SU-DHL-6 (cell line): ENCODE data around the gene RSBN1L.

Experiments used
- H2AFZ ChIP-seq: fragments of 200-600 bp; sonication (generic); 2 replicates; pipeline ENCODE4 v1.6.1; 2014; ENCODE audit warnings: low read depth, mild to moderate bottlenecking, moderate library complexity, mixed read lengths, antibody characterized with exemption, low read length; ENCODE audit not compliant: severe bottlenecking
- H3F3A ChIP-seq: fragments of 200-600 bp; shearing (Covaris generic); 2 replicates; pipeline ENCODE4 v1.6.0; 2016; ENCODE audit warnings: antibody characterized with exemption, mild to moderate bottlenecking; ENCODE audit not compliant: insufficient read depth
- H3K27ac ChIP-seq: fragments of 200-600 bp; sonication (generic); 2 replicates; pipeline ENCODE4 v1.5.1; 2016; ENCODE audit warnings: low read depth, mild to moderate bottlenecking, low read length, moderate library complexity, mixed read lengths
- H3K27me3 ChIP-seq: fragments of 200-600 bp; sonication (generic), shearing (Covaris generic); 2 replicates; pipeline ENCODE4 v1.6.0; 2014; ENCODE audit warnings: mild to moderate bottlenecking, low read length
- H3K36me3 ChIP-seq: fragments of 200-600 bp; sonication (generic); 2 replicates; pipeline ENCODE4 v1.6.1; 2014; ENCODE audit warnings: mild to moderate bottlenecking, low read length, mixed read lengths
- H3K4me2 ChIP-seq: fragments of 300-600, 200-600 bp; shearing (Covaris generic), sonication (generic); 2 replicates; pipeline ENCODE4 v1.6.0; 2014; ENCODE audit warnings: low read length, low read depth, mild to moderate bottlenecking; ENCODE audit not compliant: poor library complexity, severe bottlenecking
- H3K4me3 ChIP-seq: fragments of 200-600 bp; sonication (generic); 2 replicates; pipeline ENCODE4 v1.5.1; 2014; ENCODE audit warnings: antibody characterized with exemption, low read length, mild to moderate bottlenecking, mixed read lengths; ENCODE audit not compliant: insufficient read depth, poor library complexity, severe bottlenecking
- H3K79me2 ChIP-seq: fragments of 200-600 bp; sonication (generic); 2 replicates; pipeline ENCODE4 v1.6.1; 2014; ENCODE audit warnings: mild to moderate bottlenecking, low read length, moderate library complexity; ENCODE audit not compliant: insufficient read depth
- H3K9ac ChIP-seq: fragments of 200-600 bp; sonication (generic); 2 replicates; pipeline ENCODE4 v1.7.0; 2014; ENCODE audit warnings: mild to moderate bottlenecking, low read length
- H3K9me2 ChIP-seq: fragments of 200-600 bp; sonication (generic); replicated peaks from 2 replicates; pipeline ENCODE4 v1.6.1; 2014; ENCODE audit warnings: low read length; ENCODE audit not compliant: insufficient read depth
- H3K9me3 ChIP-seq: fragments of 200-600 bp; sonication (generic); 2 replicates; pipeline ENCODE4 v1.6.1; 2014; ENCODE audit warnings: low read length, mixed read lengths; ENCODE audit not compliant: insufficient read depth
- H4K20me1 ChIP-seq: fragments of 200-600 bp; sonication (generic); 2 replicates; pipeline ENCODE4 v1.6.1; 2014; ENCODE audit warnings: low read depth, mild to moderate bottlenecking, antibody characterized with exemption, low read length, moderate library complexity, mixed read lengths
- EZH2phosphoT487 ChIP-seq: fragments of 200-600 bp; sonication (generic), shearing (Covaris generic); conservative IDR thresholded peaks from 2 replicates; pipeline ENCODE4 v1.6.1; 2018; ENCODE audit warnings: mild to moderate bottlenecking, antibody characterized with exemption, low read length, moderate library complexity, mixed read lengths
- TF ChIP-seq, protein P1 (sequence below): fragments of 200-600 bp; sonication (generic); IDR thresholded peaks from one replicate; pipeline ENCODE4 v1.5.1; 2017; ENCODE audit warnings: antibody characterized with exemption, mild to moderate bottlenecking, low read length, moderate library complexity; ENCODE audit not compliant: insufficient read depth, poor library complexity, severe bottlenecking

RSBN1L gene

DNA sequence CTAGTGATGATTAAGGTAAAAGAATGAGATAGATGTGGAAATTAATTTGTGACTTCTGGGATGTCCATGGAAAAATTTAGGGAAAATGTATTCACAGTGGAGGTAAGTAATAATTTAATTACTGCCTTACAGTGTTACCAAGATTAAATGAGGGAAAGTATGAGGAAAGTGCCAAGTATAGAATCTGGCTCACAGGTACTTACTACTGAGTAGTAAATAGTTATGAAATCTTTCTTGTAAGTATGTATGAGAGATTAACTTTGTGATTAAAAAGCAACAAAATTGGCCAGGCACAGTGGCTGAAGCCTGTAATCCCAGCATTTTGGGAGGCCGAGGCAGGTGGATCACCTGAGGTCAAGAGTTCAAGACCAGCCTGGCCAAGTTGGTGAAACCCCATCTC, 42.1 kb downstream of the RSBN1L start:
- Histone ChIP-seq H3K4me3 (no peak overlapping the region), H3K27me3 (no peaks in the 10 kb centered on the region), H3K4me2 (no peak overlapping the region), H2AFZ (no peak overlapping the region), H3K9ac (no peak overlapping the region), H3K27ac (no peak overlapping the region), H3K9me3 (no peaks in the 10 kb centered on the region), H3K36me3 (peaks cover 35% of the 10 kb centered on the region), H3K79me2 (peaks cover 68% of the 10 kb centered on the region), H3F3A (peaks cover 21% of the 10 kb centered on the region; the same call in 1 of the 2 replicates), H3K9me2 (no peaks in the 10 kb centered on the region), H4K20me1 (peaks cover 12% of the 10 kb centered on the region)
- TF ChIP-seq, protein P1, sequence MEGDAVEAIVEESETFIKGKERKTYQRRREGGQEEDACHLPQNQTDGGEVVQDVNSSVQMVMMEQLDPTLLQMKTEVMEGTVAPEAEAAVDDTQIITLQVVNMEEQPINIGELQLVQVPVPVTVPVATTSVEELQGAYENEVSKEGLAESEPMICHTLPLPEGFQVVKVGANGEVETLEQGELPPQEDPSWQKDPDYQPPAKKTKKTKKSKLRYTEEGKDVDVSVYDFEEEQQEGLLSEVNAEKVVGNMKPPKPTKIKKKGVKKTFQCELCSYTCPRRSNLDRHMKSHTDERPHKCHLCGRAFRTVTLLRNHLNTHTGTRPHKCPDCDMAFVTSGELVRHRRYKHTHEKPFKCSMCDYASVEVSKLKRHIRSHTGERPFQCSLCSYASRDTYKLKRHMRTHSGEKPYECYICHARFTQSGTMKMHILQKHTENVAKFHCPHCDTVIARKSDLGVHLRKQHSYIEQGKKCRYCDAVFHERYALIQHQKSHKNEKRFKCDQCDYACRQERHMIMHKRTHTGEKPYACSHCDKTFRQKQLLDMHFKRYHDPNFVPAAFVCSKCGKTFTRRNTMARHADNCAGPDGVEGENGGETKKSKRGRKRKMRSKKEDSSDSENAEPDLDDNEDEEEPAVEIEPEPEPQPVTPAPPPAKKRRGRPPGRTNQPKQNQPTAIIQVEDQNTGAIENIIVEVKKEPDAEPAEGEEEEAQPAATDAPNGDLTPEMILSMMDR = no peak
- TF ChIP-seq EZH2phosphoT487 = no peak

DNA sequence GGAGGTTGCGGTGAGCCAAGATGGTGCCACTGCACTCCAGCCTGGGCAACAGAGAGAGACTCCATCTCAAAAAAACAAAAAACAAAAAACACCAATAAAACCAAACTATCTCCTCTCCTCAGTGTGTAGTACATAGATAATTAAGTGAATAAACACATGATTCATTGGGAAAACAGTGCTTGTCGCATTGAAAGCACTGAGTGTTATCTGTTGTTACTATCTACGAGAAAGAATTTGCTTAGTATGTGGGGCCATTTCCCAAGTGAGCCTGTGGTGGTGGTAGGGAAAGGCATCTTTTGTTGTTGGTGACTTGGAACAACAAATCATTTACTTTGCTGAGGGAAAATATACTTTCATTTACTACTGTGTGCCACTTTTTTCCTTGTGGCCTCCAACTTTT, 42.6 kb downstream of the RSBN1L start:
- Histone ChIP-seq H3F3A (peaks cover 21% of the 10 kb centered on the region; the same call in 1 of the 2 replicates), H4K20me1 (peaks cover 12% of the 10 kb centered on the region), H3K4me3 (no peak overlapping the region), H3K27me3 (no peaks in the 10 kb centered on the region), H2AFZ (no peak overlapping the region), H3K4me2 (no peak overlapping the region), H3K9me3 (no peaks in the 10 kb centered on the region), H3K36me3 (peaks cover 35% of the 10 kb centered on the region), H3K9me2 (no peaks in the 10 kb centered on the region), H3K9ac (no peak overlapping the region), H3K27ac (no peak overlapping the region), H3K79me2 (peaks cover 68% of the 10 kb centered on the region)
- TF ChIP-seq, protein P1 = no peak
- no peak for TF ChIP-seq EZH2phosphoT487

DNA sequence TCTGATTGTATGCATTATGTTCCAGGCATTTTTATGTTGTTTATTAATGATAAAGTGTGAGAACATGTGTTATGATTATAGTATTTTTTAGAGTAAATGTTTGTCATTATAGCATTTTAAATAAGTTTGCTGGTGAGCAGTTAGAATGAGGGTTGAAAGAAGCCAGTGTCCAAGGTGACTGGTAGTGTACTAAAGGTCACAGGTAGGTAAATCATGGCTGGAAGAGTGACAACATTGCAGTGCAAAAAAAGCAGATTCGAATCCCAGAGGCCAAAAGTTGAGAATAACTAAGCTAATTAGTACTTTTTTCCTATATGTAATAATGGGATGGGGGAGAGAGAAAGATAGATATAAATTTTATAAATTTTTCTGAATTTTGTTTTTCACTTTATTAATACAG, 44.0 kb downstream of the RSBN1L start:
- no peaks in the 10 kb centered on the region for H3K27me3 ChIP-seq
- no peak overlapping the region for H2AFZ ChIP-seq
- no peak overlapping the region for H3K9ac ChIP-seq
- H4K20me1 ChIP-seq = peaks cover 10% of the 10 kb centered on the region
- no peak overlapping the region for H3K4me2 ChIP-seq
- TF ChIP-seq, protein P1 = no peak
- TF ChIP-seq EZH2phosphoT487 = no peak
- no peak overlapping the region for H3K4me3 ChIP-seq
- H3K9me2 ChIP-seq = no peaks in the 10 kb centered on the region
- peaks cover 68% of the 10 kb centered on the region for H3K79me2 ChIP-seq
- H3K9me3 ChIP-seq = no peaks in the 10 kb centered on the region
- H3K36me3 ChIP-seq = peaks cover 35% of the 10 kb centered on the region
- H3F3A ChIP-seq = peaks cover 21% of the 10 kb centered on the region; the same call in 1 of the 2 replicates
- H3K27ac ChIP-seq = no peak overlapping the region
